Left renal cortex interstitium (tissue), 4 donors: ENCODE data around the gene ZNF652. TPM values are rescaled to one million over a fixed set of nuclear protein-coding genes. Genes with fewer than 3 reads are reported as not detected.

Source experiments
- DNase-seq, 4 donors: peaks; one replicate each; pipeline ENCODE4 v3.0.0-alpha.2; 2013; ENCODE audit warnings: low read depth in 4 of 4, low spot score in 2 of 4, missing footprints in 1 of 4
- polyA plus RNA-seq, 4 donors: library from polyadenylated mRNA; unstranded; fragments of 120-200 nt; gene quantifications; one replicate each; pipeline ENCODE4 v1.2.1, GENCODE V29; 2013; ENCODE audit not compliant: insufficient read length in 4 of 4

ZNF652 gene
- polyA plus RNA-seq, 4 donors = 21.7 to 31.1 (median 26.1) TPM

DNA sequence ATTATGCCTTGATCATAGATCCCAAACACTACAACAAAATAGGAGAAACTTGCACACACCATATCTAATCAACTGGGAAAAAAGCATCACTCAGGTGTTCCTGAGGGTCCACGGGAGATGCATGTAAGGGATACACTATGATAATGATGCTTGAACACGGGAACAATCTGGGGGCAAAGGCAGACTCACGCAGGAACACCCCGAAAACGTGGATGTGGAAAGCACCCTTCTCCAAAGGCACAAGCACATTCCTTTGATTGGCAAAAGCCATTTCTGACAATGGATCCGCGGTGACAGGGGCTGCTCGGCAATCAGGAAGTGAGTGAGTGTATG, 1.3 kb downstream of the ZNF652 start:
- DNase-seq = no peak

- no peak for DNase-seq
These were observed 1.9 kb downstream of the ZNF652 start for GRCh38 chr17:49359990-49360795.

GRCh38 chr17:49358641-49359247, 3.3 kb downstream of the ZNF652 start:
- no peak for DNase-seq

DNA sequence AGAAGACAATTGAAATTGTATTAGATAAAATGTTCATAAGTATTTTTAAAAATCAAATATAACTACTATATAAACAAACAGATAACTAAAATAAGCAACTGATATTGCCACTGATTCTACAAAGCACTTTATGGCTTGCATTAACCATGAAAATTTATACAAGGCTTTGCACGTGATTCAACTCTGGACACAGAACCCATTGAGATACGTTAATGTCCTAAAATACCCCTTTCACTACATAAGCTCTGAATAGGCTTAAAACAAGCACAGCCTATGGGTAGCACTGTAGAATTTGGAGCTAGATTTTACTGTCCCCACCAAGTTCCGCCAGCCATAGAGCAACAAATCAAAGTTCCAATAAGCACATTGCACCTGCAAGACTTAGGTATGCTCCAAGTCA, 4.5 kb downstream of the ZNF652 start:
- no peak for DNase-seq

- DNase-seq = no peak
These were observed 5.7 kb downstream of the ZNF652 start for GRCh38 chr17:49356320-49356719.

DNA sequence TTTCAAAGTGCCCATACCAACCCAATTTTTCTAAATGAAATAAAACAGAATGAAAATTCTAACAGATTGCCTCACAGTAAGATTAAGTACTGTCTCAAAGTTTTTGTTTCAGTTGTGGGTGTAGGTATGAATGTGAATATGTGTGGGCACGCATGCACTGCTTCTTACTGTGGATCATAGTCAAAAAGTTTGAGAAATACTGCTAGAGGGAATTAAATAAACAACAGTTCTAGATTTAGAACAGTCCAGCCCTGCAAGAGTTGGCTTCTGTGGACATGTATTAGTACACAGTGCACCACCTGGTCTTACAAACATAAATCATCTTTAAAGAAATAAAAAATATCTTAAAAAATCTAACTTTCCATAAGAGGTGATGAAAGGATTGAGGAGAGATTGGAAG, 8.4 kb downstream of the ZNF652 start:
- no peak for DNase-seq

- DNase-seq = no peak
These were observed 9.4 kb downstream of the ZNF652 start for GRCh38 chr17:49352587-49353154.

DNA sequence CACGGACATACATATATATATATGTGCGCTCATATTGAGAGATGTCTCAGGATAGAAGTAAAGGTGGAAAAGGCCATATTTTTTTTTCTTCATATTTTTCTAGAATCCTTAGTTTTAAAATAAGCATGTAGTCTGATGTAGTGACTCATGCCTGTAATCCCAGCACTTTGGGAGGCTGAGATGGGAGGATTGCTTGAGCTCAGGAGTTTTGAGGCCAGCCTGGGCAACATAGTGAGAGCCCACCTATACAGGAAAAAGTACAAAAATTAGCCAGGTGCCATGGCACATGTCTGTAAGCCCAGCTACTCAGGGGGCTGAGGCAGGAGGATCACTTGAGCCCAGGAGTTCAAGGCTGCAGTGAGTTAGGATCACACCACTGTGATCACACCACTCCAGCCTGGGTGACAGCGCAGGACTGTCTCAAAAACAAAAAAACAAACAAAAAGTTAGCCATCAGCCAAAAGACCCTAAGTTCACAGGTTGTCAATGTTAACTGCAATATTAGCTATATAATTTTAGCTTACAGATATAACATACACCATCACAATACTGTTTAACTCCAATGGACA, 10.4 kb downstream of the ZNF652 start:
- DNase-seq = no peak

DNA sequence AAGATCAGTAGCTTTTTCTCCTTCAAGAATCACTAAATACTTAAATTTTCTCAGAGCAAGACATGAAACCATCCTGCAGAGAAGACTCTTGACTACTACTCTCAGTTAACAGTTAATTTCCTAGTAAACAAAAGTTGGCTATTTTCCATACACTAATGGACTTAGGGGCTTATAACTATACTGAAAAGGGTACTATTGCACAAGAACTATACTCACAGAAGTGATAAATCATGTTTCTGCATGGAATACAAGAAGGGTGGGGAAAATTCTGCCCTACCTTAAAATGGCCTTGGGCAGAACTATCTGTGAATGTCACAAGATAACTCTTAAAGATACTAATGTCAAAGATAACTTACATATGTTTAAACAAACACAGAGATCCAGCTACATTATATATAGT, 12.5 kb downstream of the ZNF652 start:
- no peak for DNase-seq

DNA sequence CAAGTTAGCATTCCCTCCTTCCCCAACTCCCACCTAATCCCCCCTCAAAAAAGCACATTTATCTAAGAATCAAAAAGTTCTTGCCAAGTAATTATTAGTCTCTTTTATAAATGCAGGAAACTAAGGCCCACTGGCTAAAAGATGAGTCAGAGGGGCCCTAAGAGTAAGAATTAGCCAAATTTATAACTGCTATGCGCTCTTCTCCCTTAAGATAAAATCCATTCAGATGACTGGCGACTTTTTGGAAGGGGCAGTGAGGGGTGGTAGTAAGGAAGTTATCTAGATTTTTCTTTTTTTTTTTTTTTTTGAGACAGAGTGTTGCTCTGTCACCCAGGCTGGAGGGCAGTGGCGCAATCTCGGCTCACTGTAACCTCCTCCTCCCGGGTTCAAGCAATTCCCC, 17.1 kb downstream of the ZNF652 start:
- no peak for DNase-seq

DNA sequence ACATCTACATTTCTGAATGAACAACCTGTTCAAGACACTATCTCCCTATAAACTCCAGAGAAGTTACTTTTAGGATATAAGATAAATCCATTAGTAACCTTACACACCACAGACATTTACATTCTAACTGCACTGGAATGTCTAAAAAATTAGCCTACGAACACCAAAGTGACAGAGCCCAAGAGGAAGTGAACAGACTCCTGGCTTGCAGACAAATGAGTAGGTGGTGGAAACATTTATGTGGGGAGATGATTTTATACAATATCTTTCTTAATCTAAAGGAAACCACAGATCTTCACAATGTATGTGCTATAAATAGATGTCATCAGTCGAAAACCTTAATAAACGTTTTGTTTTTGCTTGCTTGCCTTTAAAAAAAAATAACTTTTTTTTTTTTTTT, 18.8 kb downstream of the ZNF652 start:
- no peak for DNase-seq

GRCh38 chr17:49342575-49342936, 19.5 kb downstream of the ZNF652 start:
- DNase-seq = no peak

DNA sequence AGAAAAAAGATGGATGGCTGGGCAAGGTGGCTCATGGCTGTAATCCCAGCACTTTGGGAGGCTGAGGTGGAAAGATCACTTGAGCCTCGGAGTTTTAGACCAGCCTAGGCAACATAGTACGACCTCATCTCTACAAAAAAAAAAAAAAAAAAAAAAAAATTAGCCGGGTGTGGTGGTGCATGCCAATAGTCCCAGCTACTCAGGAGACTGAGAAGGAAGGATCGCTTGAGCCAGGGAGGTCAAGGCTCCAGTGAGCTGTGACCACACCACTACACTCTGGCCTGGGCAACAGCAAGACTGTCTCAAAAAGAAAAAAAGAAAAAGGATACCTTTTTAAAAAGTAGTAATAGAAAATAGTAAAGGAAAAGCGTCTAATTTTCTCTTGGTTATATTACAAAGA, 20.7 kb downstream of the ZNF652 start:
- DNase-seq = no peak

- DNase-seq = no peak
These were observed 22.7 kb downstream of the ZNF652 start for GRCh38 chr17:49339354-49339753.

DNA sequence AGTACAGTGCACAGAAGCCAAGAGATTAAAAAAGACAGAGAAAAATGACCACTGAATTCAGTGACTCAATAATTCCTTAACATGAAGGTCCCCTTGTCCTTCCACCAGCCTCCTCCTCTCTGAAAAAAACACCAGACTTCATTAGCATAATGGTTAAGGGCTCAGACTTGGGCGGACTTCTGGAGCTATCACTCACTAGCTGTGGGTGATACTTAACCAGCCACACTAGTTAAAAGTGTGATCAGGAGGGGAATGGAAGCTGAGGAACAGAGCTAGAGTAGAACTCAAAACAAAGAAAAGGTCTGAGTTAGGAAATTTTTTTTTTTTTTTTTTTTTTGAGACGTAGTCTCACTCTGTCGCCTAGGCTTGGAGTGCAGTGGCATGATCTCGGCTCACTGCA, 23.2 kb downstream of the ZNF652 start:
- no peak for DNase-seq

DNA sequence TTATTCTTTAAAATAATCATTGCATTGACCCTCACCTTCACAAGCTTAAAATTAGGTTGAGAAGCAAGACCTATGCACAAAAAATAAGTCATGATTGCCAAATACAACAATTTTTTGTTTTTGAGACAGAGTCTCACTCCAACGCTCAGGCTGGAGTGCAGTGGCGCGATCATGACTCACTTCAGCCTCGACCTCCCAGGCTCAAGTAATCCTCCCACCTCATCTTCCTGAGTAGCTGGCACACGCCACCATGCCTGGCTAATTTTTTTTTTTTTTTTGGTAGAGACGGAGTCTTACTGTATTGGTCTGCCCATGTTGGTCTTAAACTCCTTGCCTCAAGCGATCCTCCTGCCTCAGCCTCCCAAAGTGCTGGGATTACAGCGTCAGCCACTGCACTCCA, 24.2 kb downstream of the ZNF652 start:
- DNase-seq = no peak

GRCh38 chr17:49334744-49335512, 27.1 kb downstream of the ZNF652 start:
- DNase-seq = no peak

DNA sequence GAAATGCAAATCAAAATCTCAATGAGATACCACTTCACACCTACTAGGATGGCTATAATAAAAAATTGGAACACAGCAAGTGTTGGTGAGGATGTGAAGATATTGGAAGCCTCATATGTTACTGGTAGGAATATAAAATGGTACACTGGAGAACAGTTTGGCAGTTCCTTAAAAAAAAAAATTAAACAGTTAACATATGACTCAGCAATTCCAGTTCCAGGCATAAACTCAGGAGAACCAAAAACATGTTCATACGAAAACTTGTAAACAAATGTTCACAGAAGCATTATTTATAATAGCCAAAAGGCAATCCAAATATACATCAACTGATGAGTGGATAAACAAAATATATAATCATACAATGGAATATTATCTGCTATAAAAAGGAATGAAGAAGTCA, 28.2 kb downstream of the ZNF652 start:
- no peak for DNase-seq

DNA sequence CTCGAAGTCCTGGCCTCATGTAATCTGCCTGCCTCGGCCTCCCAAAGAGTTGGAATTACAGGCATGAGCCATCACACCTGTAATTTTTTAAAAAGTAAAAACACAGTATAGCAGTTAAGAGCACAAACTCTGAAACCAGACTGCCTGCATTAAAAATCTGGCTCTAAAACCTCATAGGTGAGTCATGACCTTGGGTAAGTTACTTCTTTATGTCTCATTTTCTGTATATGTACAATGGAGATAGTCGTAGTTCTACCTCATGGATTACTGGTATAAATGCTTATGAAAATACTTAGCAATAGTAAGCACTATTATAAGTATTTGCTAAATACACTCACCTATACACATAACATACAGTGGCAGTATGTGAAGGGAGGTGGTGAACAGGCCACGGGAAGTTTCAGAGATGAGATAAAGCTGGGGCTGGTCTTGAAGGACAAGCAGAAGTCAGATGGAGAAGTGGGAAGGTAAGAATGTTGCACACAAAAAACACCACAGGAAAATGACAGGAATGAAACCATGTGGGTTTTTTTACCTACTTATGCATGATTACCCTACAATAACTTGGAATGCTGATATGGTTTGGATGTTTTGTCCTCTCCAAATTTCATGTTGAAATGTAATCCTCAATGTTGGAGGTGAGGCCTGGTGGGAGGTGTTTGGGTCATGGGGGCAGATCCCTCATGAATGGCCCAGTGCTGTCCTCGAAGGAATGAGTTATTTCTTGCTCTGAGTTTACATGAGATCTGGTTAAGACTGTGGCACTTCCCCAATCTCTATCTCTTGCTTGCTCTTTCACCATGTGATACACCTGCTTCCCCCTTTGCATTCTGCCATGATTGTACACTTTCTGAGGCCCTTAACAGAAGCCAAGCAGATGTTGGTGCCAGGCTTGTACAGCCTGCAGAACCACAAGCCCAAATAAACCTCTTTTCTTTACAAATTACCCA, 33.9 kb downstream of the ZNF652 start:
- no peak for DNase-seq

- DNase-seq = no peak
These were observed 36.1 kb downstream of the ZNF652 start for GRCh38 chr17:49325980-49326379.
